Endodermal cell (in vitro differentiated cells): ENCODE data around the gene ASPG. TPM values are rescaled to one million over a fixed set of nuclear protein-coding genes. Genes with fewer than 3 reads are reported as not detected.

Experiments
- DNase-seq: peaks from one replicate; pipeline ENCODE4 v3.0.0-alpha.2; 2017
- H3K27ac ChIP-seq: 2 replicates; pipeline ENCODE4 v1.5.1; 2013; ENCODE audit warnings: mild to moderate bottlenecking, low read depth, low read length, moderate library complexity
- H3K27me3 ChIP-seq: 2 replicates; pipeline ENCODE4 v1.6.1; 2013; ENCODE audit warnings: mild to moderate bottlenecking, low read length, moderate library complexity; ENCODE audit not compliant: insufficient read depth, control insufficient read depth, poor library complexity, severe bottlenecking
- H3K36me3 ChIP-seq: 2 replicates; pipeline ENCODE4 v1.7.0; 2013; ENCODE audit warnings: mild to moderate bottlenecking, low read length, moderate library complexity; ENCODE audit not compliant: control insufficient read depth, insufficient read depth
- H3K4me1 ChIP-seq: one replicate; pipeline ENCODE4 v1.7.0; 2013; ENCODE audit warnings: low read length; ENCODE audit not compliant: control insufficient read depth, insufficient read depth
- H3K4me3 ChIP-seq: 2 replicates; pipeline ENCODE4 v1.5.1; 2013; ENCODE audit warnings: mild to moderate bottlenecking, low read length, moderate library complexity
- H3K9ac ChIP-seq: 2 replicates; pipeline ENCODE4 v1.6.1; 2013; ENCODE audit warnings: mild to moderate bottlenecking, low read length, moderate library complexity; ENCODE audit not compliant: poor library complexity, severe bottlenecking; ENCODE audit errors: extremely low read depth
- H3K9me3 ChIP-seq: 2 replicates; pipeline ENCODE4 v1.6.1; 2013; ENCODE audit warnings: mild to moderate bottlenecking, low read length, moderate library complexity; ENCODE audit not compliant: control insufficient read depth
- H3K27ac Mint-ChIP-seq: 2 replicates; pipeline ENCODE4 v1.8.0; 2020; ENCODE audit warnings: mixed read lengths
- H3K27me3 Mint-ChIP-seq: 2 replicates; pipeline ENCODE4 v1.8.0; 2021; ENCODE audit warnings: mild to moderate bottlenecking, mixed read lengths; ENCODE audit not compliant: insufficient read depth
- H3K36me3 Mint-ChIP-seq: 2 replicates; pipeline ENCODE4 v1.8.0; 2020; ENCODE audit warnings: low read depth, mixed read lengths
- H3K4me1 Mint-ChIP-seq: 2 replicates; pipeline ENCODE4 v1.8.0; 2020; ENCODE audit warnings: mixed read lengths
- H3K4me3 Mint-ChIP-seq: 2 replicates; pipeline ENCODE4 v1.8.0; 2020; ENCODE audit warnings: mild to moderate bottlenecking, moderate library complexity, mixed read lengths
- H3K9me3 Mint-ChIP-seq: 2 replicates; pipeline ENCODE4 v1.8.0; 2020; ENCODE audit warnings: mild to moderate bottlenecking, mixed read lengths
- WGBS, 2 experiments: methylation state at CpG; one replicate each; pipeline versions ENCODE4 v1.1.5 to v1.1.7; 2013; ENCODE audit warnings: missing lambda C conversion rate in 2 of 2, mixed read lengths in 1 of 2; ENCODE audit not compliant: insufficient coverage in 1 of 2, insufficient read length in 1 of 2; 5-methylcytosine and 5-hydroxymethylcytosine counted together
- total RNA-seq, 2 donors: library from RNA; stranded (reverse); fragmentation: NEBNext Ultra II Directional in 1 of 2; extraction: Animal tissue kit (Norgen Biotek cat#: 25700) in 1 of 2; gene quantifications; 2 replicates in 1 of 2; 3 replicates in 1 of 2; pipeline ENCODE4 v1.2.1, GENCODE V29; 2021
- TF ChIP-seq, protein P1 (sequence below): fragments of 200-600 bp; sonication (generic); conservative IDR thresholded peaks from 2 replicates; pipeline ENCODE4 v1.5.0; 2021; ENCODE audit warnings: antibody characterized with exemption, mild to moderate bottlenecking

ASPG gene
- total RNA-seq, 2 donors from 2014 or later, result 0.71 to 1.4 TPM

DNA sequence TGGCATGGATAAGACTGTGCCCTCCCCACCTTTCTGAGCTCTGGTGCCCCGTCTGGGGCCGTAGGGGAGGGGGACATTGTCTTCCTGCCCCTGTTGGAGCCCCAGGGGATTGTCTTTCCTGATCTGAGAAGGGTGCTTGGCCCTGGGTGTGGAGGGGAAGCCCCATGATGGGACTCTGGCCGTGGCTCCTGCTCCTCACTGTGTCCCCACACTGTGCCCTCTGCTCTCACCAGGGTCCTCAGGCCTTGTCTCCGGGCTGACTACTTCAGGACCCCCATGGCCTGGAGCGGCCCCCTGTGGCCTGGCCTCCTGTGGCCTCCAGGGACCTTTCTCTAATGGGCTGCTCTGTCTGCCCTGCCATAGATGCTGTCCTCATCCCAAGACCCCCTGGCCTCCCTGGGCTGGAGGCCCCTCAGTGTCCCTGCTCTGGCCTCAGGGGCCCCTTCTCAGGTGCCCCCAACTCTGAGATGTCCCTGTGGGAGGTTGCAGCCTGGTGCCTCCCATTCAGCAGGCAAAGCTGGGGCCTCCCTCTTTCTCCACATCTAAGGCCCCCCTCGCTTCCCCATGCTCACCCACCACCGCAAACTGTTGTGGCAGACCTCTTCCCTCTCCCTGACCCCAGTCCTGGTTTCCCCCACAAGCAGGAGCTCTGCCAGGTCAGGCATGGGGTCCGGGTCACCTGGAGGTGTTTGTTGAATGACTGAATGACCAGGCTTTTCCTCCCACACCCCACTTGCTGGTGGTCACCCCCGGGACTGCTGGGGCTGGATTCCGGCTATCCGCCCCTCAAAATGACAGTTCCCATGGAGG is 56.8 kb downstream of the ASPG start:
- peaks cover 18% of the 10 kb centered on the region for H3K4me1 Mint-ChIP-seq
- H3K27me3 Mint-ChIP-seq, result peaks cover 1% of the 10 kb centered on the region
- H3K36me3 Mint-ChIP-seq, result peaks cover 9% of the 10 kb centered on the region
- peak; percentile 26 for DNase-seq
- Histone ChIP-seq H3K9me3 (no peaks in the 10 kb centered on the region), H3K4me3 (no peak overlapping the region), H3K9ac (no peak overlapping the region), H3K36me3 (peaks cover 4% of the 10 kb centered on the region), H3K4me1 (peaks cover 4% of the 10 kb centered on the region), H3K27ac (no peak overlapping the region), H3K27me3 (peaks cover 1% of the 10 kb centered on the region)
- no peak overlapping the region for H3K4me3 Mint-ChIP-seq
- TF ChIP-seq, protein P1, sequence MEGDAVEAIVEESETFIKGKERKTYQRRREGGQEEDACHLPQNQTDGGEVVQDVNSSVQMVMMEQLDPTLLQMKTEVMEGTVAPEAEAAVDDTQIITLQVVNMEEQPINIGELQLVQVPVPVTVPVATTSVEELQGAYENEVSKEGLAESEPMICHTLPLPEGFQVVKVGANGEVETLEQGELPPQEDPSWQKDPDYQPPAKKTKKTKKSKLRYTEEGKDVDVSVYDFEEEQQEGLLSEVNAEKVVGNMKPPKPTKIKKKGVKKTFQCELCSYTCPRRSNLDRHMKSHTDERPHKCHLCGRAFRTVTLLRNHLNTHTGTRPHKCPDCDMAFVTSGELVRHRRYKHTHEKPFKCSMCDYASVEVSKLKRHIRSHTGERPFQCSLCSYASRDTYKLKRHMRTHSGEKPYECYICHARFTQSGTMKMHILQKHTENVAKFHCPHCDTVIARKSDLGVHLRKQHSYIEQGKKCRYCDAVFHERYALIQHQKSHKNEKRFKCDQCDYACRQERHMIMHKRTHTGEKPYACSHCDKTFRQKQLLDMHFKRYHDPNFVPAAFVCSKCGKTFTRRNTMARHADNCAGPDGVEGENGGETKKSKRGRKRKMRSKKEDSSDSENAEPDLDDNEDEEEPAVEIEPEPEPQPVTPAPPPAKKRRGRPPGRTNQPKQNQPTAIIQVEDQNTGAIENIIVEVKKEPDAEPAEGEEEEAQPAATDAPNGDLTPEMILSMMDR, result no peak
- no peaks in the 10 kb centered on the region for H3K9me3 Mint-ChIP-seq
- no peak overlapping the region for H3K27ac Mint-ChIP-seq
- WGBS, 2 experiments, result 91% methylated on average over 7 to 11 of the region's 11 CpGs

DNA sequence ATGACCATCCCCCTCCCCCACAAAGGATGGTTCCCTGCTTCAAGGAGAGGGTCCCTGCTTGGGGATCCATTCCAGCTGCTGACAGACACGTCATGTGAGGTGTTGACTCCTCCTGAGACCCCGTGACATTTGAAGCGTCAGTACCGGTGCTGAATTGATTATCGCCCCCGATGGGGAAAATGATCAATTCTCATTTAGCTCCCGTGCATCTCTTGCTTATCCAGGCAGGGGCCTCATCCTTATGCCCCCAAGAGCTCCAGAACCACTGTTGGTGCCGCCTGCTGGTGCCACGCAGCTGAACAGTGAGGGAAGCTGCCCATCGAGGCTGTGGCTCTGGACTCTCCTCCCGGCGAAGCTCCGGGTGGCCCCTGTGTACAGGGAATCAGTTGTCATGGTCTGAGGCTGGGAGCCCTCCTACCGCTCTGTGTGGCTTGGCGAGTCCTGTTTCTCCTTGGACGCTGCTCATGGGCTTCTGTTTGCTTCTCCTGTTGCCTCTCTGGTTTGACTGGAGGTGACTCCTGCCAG is 57.5 kb downstream of the ASPG start:
- Histone ChIP-seq H3K9ac (no peak overlapping the region), H3K4me3 (no peak overlapping the region), H3K27me3 (no peaks in the 10 kb centered on the region), H3K9me3 (no peaks in the 10 kb centered on the region), H3K27ac (no peak overlapping the region), H3K4me1 (peaks cover 4% of the 10 kb centered on the region), H3K36me3 (peaks cover 4% of the 10 kb centered on the region)
- 95 to 96% methylated on average over 16 of the region's 16 CpGs for WGBS, 2 experiments
- H3K27me3 Mint-ChIP-seq, result no peaks in the 10 kb centered on the region
- no peaks in the 10 kb centered on the region for H3K9me3 Mint-ChIP-seq
- peaks cover 9% of the 10 kb centered on the region for H3K36me3 Mint-ChIP-seq
- H3K27ac Mint-ChIP-seq, result no peak overlapping the region
- H3K4me1 Mint-ChIP-seq, result peaks cover 23% of the 10 kb centered on the region
- H3K4me3 Mint-ChIP-seq, result no peak overlapping the region
- TF ChIP-seq, protein P1, result no peak
- peak; percentile 40 for DNase-seq

DNA sequence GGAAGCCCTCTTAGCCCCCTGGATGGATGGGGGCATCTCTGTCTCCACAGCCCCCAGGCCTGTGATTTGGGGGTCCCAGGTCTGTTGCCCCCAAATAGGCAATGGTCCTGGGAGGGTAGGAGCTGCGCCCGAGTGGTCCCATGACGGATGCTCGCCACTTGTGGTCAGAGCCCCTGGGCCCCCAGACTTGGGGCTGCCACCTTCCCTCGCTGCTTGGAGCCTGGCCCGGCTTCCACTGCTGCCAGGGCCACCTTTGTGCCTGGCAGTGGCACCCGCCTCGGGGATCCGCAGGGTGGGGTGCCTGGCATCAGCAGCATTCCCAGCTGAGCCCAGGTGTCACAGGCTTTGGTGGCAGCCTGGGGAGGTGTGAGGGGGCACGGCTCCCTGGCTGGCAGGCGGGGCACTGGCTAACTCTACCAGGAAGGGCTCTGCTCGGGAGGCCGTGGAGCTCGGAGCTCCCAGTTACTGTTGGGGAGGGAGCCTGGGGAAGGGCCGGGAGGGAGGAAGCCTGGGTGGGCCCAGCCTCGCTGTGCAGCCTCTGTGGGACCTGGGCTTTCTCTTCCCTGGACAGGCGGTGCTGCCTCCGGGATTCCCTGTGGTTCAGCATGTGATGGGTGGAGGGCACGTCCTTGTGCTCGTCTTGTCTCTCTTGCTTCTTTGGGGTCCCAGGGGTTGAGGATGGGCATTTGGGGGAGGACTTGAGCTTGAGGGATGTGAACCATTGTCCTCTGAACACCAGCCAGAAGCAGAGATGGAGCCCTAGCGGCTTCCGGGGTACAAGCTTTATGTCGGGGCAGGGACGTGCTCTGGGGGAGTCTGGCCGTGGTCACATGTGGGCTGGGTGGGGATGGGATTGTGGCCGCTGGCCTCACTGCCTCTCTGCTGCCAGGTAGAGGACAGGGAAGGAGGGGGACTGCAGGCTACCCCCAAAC is 58.3 kb downstream of the ASPG start:
- Histone ChIP-seq H3K4me1 (peaks cover 4% of the 10 kb centered on the region), H3K27me3 (no peaks in the 10 kb centered on the region), H3K9ac (no peak overlapping the region), H3K36me3 (peaks cover 4% of the 10 kb centered on the region), H3K9me3 (no peaks in the 10 kb centered on the region), H3K4me3 (no peak overlapping the region), H3K27ac (no peak overlapping the region)
- TF ChIP-seq, protein P1, result no peak
- peaks cover 30% of the 10 kb centered on the region for H3K4me1 Mint-ChIP-seq
- H3K4me3 Mint-ChIP-seq, result no peak overlapping the region
- no peaks in the 10 kb centered on the region for H3K9me3 Mint-ChIP-seq
- WGBS, 2 experiments, result 91% methylated on average over 12 to 26 of the region's 26 CpGs
- H3K27ac Mint-ChIP-seq, result no peak overlapping the region
- peaks cover 9% of the 10 kb centered on the region for H3K36me3 Mint-ChIP-seq
- H3K27me3 Mint-ChIP-seq, result no peaks in the 10 kb centered on the region
- peak; percentile 36 for DNase-seq
